ENCODE data around the gene RPTOR.

Gene RPTOR

DNA sequence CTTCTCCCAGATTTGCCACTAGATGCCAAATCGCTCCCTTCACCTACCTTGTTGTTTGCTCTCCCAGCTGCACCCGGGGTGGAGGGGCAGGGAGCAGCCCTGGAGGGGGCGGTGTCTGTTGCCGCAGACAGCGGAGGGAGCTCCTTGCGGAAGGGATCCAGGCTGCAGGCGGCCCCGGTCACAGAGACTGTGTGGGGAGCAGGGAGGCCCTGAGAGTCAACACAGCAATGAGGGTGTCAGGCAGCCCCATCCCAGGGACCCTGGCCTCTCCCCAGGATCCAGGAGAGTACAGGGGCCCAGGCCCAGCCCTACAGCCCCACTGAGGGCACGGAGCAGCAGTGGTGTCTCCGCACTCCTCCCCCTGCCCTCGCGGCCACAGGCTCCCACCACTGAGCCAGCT is 396.5 kb downstream of the RPTOR start:
- in situ Hi-C loops (cut with HindIII; ENCODE audit: low sequenced_read_pairs): no loop called here
- H3K4me3 ChIP-seq (ENCODE audit: low read depth, low read length): no peak overlapping the region
- no peak for DNase-seq (ENCODE audit: low read depth)
- TF ChIP-seq, protein P1, sequence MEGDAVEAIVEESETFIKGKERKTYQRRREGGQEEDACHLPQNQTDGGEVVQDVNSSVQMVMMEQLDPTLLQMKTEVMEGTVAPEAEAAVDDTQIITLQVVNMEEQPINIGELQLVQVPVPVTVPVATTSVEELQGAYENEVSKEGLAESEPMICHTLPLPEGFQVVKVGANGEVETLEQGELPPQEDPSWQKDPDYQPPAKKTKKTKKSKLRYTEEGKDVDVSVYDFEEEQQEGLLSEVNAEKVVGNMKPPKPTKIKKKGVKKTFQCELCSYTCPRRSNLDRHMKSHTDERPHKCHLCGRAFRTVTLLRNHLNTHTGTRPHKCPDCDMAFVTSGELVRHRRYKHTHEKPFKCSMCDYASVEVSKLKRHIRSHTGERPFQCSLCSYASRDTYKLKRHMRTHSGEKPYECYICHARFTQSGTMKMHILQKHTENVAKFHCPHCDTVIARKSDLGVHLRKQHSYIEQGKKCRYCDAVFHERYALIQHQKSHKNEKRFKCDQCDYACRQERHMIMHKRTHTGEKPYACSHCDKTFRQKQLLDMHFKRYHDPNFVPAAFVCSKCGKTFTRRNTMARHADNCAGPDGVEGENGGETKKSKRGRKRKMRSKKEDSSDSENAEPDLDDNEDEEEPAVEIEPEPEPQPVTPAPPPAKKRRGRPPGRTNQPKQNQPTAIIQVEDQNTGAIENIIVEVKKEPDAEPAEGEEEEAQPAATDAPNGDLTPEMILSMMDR (IDR thresholded peaks at IDR 0.05; ENCODE audit: low read depth, low read length, missing control alignments): no peak

GRCh38 chr17:80941743-80942422 is 397.2 kb downstream of the RPTOR start:
- TF ChIP-seq, protein P1 (IDR thresholded peaks at IDR 0.05; ENCODE audit: low read depth, low read length, missing control alignments): peak; percentile 14
- DNase-seq (ENCODE audit: low read depth): peak; percentile 60
- in situ Hi-C loops (cut with HindIII; ENCODE audit: low sequenced_read_pairs): no loop called here
- no peak overlapping the region for H3K4me3 ChIP-seq (ENCODE audit: low read depth, low read length)

GRCh38 chr17:80942423-80943345 is 398.0 kb downstream of the RPTOR start:
- TF ChIP-seq, protein P1 (IDR thresholded peaks at IDR 0.05; ENCODE audit: low read depth, low read length, missing control alignments): peak; percentile 1
- no peak overlapping the region for H3K4me3 ChIP-seq (ENCODE audit: low read depth, low read length)
- in situ Hi-C loops (cut with HindIII; ENCODE audit: low sequenced_read_pairs): no loop called here
- DNase-seq (ENCODE audit: low read depth): peak; percentile 68

DNA sequence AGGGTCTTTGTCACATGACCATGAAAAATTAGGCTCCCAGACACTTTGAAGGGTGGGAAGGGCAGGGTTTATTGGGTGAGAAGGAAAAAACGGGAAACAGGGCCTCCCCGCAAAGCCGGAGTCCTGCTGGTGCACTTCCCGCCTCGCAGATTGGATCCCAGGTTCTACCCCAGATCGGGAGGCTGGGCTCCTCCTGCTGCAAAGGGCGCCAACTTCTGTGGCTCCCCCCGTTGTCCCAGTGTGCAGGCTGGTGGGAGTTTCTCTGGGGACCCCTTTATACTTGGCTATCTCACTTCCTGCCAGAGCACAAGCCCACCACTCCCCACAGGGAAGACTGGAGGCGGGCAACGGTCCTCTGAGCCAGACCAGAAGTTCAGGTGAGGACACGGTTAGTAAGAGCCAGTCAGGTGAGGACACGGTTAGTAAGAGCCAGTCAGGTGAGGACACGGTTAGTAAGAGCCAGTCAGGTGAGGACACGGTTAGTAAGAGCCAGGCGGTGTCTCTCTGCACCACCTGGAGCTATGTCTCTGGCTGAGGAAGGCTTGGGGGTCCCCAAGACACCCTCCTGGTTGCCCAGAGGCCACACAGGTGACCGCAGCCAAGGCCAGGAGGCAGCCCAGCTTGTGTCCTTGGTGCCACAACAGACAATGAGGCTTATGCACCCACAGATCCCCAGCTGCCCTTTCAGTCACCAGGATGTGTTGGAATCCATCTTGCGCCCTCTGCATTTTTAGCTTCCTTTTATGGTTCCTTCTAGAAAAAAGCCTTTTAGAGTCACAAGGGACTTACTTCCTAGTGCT is 398.9 kb downstream of the RPTOR start:
- in situ Hi-C loops (cut with HindIII; ENCODE audit: low sequenced_read_pairs): no loop called here

DNA sequence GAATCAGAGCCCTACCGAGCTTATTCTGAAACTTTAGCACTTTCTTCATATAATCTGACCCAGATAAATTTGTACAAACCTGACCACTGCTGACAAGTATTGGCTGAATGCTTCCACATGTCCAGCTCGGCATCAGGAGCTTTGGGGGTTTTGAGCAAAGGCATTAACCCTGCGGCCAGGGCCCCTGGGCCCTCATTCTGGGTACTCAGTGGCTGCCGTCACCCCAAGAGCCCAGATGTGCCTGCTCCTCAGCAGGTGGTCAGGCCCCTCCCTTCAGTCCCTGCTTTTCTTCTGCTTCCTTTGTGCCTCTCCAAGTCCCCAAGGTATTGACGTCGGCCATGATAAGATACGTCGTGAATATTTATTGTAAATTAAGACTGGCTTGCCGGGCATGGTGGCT is 399.7 kb downstream of the RPTOR start:
- TF ChIP-seq, protein P1 (IDR thresholded peaks at IDR 0.05; ENCODE audit: low read depth, low read length, missing control alignments): no peak
- DNase-seq (ENCODE audit: low read depth): no peak
- in situ Hi-C loops (cut with HindIII; ENCODE audit: low sequenced_read_pairs): no loop called here

More for the DNA sequence above, 398.9 kb downstream of the RPTOR start:
- no peak for DNase-seq (ENCODE audit: low read depth)
- TF ChIP-seq, protein P1 (IDR thresholded peaks at IDR 0.05; ENCODE audit: low read depth, low read length, missing control alignments): no peak
- no peak overlapping the region for H3K4me3 ChIP-seq (ENCODE audit: low read depth, low read length)

GRCh38 chr17:80945736-80946135 is 401.1 kb downstream of the RPTOR start:
- TF ChIP-seq, protein P1 (IDR thresholded peaks at IDR 0.05; ENCODE audit: low read depth, low read length, missing control alignments): no peak
- DNase-seq (ENCODE audit: low read depth): no peak
- H3K4me3 ChIP-seq (ENCODE audit: low read depth, low read length): no peak overlapping the region
- in situ Hi-C loops (cut with HindIII; ENCODE audit: low sequenced_read_pairs): no loop called here

More for the DNA sequence above, 399.7 kb downstream of the RPTOR start:
- no peak overlapping the region for H3K4me3 ChIP-seq (ENCODE audit: low read depth, low read length)
